HG03103 (cell line): ENCODE results near the gene SCFD2.
"Not testable (repeated sequence)": the region's sequence is repeated elsewhere in the genome, so short reads cannot be mapped to it uniquely, and the experiment has no call there.

Experiments used
- ATAC-seq: cut with Tn5 transposase; IDR thresholded peaks from one replicate; pipeline ENCODE4 v1.9.1; 2021; ENCODE audit warnings: low read depth; ENCODE audit not compliant: unreplicated experiment

SCFD2 gene

DNA sequence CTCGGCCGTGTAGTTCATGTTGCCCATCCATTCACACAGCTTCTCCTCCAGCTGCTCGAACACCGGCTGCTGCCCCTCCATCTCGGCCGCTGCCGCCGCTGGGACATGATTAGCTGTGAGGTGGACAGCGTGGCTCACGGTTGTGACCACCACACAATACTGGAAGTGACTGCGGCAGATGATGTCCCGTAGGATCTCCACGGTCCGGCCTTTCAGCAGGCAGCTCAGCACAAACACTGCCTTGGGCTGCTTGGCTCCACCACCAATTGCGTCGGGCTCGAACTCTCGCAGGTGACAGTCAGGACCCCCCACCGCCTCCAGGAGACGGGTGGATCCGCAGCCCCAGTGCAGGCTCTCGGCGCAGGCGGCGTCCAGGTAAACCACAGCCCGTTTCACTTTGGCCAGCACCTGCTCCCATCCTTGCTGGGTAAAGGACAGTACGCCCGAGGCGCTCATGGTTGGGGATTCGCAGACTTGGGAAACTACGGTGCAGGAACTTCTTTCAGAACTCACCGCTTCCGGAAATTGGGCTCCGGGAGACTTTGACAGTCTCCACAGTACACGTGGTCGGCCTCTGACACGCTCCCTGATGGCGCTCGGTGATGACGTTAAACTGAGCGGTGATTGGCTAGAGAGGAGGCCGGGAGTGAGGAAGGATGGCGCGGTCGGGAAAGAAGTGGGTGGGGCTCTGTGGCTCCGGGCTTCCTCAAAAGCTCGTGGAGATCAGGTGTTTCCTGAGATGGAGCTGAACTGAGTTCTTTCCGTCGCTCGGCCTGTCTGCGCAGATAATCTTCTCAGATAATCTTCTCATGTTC, at the start of gene SCFD2:
TSS of gene SCFD2 (minus strand) at position 576 of the 815 bp plus-strand sequence.
- peak; percentile 94 for ATAC-seq

DNA sequence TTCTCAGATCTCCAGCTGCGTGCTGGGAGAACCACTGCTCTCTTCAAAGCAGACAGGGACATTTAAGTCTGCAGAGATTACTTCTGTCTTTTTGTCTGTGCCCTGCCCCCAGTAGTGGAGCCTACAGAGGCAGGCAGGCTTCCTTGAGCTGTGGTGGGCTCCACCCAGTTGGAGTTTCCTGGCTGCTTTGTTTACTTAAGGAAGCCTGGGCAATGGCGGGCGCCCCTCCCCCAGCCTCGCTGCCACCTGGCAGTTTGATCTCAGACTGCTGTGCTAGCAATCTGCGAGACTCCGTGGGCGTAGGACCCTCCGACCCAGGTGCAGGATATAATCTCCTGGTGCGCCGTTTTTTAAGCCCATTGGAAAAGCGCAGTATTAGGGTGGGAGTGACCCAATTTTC, 43.6 kb upstream of the SCFD2 start:
- not testable (repeated sequence) for ATAC-seq

DNA sequence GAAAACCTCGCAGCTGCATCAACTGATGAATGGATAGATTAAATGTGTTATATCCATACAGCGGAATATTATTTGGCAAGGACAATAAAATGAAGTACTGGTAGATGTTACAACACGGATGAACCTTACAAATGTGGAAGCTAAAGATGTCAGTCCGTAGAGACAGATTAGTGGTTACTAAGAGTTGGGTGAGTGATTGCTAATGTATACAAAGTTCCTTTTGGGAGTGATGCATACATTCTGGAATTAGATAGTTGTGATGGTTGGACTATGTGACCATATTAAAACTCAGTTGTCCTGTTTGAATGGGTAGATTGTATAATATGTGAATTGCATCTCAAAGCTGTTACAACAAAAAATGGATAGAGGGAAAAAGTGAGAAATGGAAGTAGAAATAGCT, 14.4 kb upstream of the SCFD2 start:
- ATAC-seq: no peak

DNA sequence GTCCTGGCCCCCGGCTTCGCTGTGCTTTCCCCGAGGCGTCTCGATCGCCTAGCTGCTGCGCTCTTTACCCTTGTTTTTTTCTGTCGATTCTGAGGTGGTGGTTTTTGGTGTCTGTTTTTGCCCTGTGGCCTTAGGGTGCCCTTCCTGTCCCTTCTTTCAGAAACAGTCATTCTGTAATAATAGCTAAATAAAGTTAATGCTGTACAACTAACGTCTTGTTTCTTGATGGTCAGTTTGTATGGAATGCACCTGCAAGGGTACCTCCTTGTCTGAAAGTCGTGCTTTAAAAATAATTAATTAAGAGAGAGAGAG, 12.3 kb upstream of the SCFD2 start:
- no peak for ATAC-seq

DNA sequence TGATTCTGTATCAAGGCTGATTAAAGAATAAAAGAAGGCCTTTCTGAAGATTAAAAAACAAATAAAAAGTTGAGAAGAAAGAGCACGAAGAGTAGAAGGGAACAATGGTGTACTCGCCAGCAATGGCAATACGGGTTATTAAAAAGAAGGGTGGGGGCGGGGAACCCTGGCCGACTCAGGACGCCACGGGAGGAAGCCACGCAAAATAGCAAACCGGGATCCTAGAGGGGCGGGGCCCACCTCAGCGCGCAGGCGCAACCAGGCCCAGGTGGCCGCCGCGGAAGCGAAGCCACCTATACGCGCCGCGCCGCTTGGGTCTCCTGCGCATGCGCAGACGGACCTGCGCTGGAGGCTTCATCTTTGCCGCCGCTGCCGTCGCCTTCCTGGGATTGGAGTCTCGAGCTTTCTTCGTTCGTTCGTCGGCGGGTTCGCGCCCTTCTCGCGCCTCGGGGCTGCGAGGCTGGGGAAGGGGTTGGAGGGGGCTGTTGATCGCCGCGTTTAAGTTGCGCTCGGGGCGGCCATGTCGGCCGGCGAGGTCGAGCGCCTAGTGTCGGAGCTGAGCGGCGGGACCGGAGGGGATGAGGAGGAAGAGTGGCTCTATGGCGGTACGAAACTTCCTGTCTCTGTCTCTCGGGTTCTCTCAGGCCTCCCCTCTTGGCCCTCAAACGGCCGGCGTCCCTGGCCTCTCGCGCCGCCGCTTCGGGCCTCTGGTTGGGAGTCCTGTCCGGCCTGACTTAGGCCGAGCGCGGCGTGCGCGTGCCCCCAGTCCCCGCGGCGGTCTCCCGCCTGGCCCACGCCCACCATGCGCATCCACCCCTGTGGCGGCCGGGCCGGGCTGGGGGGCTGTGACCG, 11.7 kb upstream of the SCFD2 start, which contains the start of gene FIP1L1:
TSS of gene FIP1L1 (plus strand) at position 323 of the 852 bp plus-strand sequence. CDS start at position 521, 198 bp downstream.
- peak; percentile 83 for ATAC-seq

DNA sequence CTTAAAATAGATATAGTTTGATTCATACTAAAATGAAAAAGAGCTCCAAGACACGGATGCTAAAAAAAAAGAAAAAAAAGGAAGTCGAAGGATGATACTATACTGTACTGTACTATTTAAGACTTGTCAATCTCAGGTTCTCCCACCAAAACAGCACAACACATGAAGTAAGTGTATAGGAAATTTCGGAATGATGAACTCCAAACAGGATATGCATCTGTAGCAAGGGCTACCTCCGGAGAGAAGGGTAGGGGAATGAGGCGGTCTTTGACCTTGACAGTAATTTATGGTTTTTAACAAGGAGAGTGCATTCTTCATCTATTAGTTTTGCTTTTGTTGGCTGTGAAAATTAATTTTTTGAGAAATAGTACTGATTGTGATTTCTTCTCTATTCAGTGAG, 11.0 kb upstream of the SCFD2 start:
- no peak for ATAC-seq

DNA sequence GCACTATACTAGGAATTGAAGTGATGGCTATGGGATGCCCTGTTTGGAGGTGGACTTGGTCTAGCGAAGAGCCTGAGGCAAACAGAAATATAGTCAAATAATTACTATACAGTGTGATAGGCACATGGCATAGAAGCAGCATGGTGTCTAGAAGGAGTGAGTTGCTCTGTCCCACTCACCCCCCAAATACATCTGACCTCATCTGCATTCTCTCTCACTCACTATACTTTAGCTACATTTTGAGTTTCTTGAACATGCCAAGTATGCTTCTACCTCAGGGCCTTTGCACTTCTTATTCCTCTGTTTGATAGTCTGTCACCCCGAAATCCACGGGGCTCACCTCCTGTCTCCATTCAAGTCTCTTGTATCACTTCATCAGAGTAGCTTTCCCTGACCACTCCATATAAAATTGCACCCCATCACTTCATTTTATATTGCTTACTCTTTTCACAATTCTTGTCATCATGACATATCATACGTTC, 9.0 kb upstream of the SCFD2 start:
- no peak for ATAC-seq

DNA sequence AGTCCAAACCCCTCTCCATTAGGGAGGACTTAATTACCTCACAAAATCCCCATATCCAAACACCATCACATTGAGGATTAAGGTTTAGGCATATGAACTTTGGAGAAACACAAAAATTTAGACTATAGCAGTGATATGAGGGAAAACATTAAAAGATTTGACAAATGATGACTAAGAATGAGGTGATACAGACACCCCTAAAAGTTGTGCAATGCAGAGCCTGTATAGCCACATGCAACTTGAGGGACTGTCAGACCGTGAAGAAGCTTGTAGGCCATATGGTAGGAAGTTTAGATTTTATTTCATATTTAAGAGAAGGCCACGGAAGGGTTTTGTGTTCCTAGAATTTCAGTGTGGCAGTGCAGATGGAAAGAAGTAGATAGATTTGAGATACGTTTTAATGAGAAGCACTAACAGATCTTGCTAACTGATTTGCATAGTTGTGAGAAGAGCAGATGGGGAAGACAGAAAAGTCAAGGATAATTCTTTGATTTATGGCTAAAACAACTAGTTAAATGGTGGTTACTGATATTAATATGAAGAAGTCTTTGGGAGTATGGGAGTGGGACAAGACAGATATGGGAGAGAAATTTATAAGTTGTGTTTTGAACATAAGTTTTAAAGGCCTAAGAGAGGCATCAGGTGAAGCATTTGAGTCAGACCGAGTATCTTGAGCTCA, 6.1 kb upstream of the SCFD2 start:
- no peak for ATAC-seq

DNA sequence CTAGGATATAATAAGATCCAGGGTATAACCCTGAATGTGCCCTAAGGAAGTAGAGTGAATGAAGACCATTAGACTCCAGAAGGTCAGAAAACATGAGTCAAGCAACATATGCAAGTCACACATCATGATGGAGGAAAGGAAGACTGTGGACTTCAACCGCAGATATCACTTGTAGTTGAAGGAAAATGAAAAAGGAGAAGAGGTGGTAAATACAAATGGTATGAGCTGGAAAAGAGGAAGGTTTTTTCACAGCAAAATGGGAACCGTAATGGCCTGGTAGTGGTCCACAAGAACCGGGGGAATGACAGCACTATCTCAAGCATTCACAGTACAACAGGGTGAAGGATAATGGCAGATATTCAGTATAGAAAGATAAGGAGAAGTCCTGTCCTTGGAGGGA, 5.2 kb upstream of the SCFD2 start:
- no peak for ATAC-seq

DNA sequence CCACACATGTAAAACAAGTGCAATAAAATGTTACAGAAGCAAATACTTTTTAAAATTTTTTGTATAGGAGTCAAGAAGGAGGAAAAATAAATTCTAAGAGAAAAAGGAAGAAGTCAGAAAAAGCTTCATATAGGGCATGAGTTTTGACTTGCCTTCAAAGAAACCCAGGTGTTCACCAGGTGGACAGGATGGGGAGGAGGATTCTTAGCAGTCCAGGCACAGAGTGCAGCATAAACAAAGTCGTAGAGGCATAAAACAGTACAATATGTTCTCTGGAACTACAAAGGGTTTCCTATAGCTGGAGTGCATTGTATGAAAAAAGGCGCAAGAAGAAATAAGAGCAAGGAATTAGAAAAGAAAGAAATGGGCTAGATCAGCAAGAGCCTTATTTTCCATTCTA, 1.9 kb upstream of the SCFD2 start:
- no peak for ATAC-seq

DNA sequence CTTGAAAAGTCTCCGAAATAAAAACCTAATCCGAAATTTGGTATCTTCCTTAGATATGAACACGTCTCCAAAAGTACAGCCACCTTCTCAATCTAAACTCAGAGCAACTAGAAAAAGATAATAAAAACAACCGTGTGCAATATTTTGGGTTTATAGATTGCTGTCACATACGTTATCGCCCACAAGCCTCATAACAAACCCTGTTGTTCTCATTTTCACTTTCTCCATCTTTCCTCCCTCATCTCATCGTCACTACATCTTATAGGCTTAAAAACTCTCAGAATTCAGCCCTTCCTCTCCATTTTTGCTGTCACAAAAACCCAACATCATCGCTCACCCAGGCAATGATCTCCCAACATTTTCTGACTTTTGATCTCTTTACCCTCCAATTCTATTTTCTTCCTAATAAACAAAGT, 448 bp upstream of the SCFD2 start:
- ATAC-seq: peak; percentile 12

DNA sequence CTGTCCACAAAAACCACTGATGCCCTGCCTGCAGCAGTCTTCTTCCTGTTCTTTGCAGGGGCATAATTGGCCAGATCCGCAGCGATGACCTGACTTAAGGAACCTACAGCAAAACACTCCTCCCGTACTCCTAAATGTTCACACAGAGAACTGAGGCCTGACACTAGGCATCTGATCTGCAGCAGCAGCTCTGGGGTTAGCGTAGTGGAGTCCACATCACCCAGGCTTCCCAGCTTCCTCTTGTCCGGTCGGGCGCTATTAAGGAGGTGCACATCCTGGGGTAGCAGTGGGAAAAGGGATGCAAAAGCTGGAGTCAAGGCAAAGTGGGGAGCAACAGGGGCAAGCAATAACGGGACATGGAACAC, 758 bp downstream of the SCFD2 start:
- ATAC-seq: no peak

DNA sequence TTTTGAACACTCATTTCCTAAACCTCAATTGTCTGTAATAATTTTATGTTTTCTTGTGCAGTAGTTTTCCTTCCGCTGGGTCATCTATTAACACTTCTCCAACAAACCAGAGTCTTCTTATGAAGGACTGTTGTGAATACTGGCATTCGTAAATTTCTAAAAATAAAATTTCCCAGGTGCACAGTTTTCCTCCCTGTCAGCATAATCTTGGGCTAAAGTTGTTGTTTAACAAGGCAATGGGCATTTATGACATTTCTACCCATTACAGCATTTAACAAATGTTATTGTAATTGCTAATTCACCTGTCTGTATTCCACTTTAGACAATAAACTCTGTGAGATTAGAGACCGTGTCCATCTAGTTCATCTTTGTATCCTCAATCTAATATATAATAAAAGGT, 1.2 kb downstream of the SCFD2 start:
- no peak for ATAC-seq

DNA sequence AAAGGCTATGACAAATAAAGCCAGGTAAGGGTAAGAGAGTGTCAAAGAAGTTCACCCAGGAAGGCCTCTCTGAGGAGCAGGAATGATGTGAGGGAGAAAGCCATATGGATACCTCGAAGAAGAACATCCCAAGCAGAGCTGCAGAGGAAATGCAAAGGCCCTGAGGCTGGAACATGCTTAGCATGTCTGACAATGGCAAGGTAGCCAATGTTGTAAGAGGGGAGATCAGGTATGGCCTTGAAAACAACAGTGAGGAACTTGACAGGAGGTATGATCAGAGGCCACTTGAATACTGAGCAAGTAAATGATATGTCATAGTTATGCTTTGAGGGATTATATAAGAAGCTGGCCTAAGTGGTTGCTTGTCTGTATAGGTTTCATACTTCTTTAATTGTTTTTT, 3.8 kb downstream of the SCFD2 start:
- ATAC-seq: no peak

DNA sequence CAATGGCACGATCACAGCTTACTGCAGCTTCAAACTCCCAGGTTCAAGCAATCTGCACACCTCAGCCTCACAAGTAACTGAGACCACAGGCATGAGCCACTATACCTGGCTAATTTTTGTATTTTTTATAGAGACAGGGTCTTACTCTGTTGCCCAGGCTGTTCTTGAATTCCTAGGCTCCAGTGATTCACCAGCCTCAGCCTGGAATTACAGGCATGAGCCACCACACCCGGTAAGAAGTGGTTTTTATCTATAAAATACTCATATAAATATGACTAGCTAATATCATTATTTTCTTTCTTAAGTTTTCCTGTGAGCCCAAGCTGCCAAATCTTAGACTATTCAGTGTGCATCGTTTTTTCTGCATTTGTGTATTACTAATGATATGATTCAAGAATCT, 4.4 kb downstream of the SCFD2 start:
- ATAC-seq: no peak

DNA sequence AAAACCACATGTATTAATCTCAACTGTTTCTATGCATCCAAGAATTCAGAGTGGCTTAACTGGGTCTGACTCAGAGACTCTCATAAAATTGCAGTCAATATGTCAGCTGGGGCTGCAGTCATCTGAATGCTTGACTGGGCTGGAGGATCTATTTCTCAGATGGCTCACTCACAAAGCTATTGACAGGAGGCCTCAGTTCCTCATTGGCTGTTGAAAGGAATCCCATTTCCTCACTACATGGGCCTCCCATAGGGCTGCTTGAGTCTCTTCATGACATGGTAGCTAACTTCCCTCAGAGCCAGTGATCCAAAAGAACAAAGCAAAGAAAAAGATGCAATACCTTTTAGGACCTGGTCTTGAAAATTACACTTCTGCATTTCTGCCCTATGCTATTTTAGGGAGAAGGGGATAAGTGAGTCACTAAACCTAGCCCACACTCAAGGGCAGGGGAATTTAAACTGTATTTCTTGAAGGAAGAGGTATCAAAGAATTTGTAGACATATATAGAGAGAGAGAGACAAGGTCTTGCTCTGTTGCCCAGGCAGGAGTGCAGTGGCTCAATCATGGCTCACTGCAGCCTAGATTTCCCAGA, 9.8 kb downstream of the SCFD2 start:
- no peak for ATAC-seq

DNA sequence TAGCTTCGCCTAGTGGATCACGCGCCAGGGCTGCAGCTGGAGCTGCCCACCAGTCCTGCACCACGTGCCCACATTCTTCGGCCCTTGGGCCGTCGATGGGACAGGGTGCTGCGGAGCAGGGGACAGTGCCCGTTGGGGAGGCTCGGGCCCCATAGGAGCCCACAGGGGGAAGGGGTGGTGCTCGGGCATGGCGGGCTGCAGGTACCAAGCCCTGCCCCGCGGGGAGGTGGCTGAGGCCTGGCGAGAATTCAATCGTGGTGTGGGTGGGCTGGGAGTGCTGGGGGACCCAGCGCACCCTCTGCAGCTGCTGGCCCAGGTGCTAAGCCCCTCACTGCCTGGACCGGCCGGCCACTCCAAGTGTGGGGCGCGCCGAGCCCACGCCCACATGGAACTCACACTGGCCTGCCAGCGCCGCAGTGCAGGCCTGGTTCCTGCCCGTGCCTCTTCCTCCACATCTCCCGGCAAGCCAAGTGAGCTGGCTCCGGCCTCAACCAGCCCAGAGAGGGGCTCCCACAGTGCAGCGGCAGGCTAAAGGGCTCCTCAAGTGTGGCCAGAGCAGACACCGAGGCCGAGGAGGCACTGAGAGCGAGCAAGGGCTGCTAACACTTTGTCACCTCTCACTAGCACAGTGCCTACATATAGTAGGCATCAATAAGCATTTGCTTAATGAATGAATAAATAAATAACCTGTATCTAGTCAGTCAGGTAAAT, 11.7 kb downstream of the SCFD2 start:
- ATAC-seq: no peak

DNA sequence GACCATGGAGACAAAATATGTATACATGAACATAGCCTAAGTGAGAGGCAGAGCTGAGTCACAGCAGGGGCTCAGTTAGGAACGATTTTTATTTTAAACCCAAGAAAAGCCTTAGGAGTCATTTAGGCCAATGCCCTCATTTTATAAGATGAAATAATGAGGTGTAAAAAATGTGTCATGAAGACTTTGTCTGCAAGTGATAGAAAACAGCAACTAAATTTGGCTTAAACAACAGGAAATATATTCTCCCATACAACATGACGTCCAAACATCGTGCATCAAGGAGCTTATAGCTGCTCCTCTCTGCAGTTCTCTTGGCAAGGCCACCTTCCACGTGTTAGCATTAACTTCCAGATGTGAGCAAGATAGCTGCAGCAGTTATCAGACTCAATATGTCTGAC, 16.8 kb downstream of the SCFD2 start:
- no peak for ATAC-seq

DNA sequence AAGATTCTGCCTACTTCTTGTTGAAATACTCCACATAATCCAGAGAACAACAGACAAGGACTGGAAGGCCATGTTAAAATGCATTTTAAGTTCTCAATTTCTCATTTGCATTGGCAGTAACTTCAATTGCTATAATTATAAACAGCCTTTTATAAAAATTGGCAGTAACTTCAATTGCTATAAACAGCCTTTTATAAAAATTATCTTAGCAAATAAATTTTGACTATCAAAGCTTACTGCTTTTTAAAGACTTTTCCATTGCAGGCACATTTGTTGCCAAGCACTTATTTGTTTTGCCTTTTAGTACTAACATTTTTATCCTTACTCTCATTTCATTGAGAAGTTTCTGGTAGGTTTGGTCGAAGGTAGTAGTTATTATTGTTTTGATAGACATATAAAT, 17.8 kb downstream of the SCFD2 start:
- no peak for ATAC-seq
